ENCODE results near the gene ELANE.

DNA sequence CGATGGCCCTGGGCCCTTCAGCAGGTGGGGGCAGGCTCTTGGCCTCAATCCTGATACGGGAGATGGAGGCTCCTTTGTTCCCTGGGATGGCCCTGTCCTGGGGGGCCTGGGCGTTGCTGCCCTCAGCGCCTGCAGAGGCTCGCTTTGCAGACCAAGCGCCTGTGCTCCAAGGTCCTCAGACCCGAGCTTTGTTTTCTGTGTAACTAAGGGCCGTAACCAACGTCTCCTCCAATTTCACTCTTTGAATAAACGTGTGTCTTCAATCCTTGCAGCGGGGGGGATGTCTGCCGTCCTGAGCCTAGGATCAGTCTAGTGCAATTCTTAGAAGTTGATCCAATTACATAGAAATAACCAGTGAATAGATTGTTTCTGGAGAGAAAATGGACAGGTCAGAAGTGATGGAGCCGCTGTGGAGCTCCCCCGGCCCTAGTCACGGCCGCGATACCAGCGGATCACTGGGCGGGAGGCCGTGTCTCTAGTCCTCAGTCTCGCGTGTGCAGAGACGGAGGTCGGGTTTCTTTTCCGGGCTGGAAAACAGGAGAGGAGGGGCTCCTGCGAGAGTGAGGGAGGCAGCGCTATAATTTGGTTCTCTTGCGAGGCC lies 49.5 kb upstream of the ELANE start:
- TF ChIP-seq POLR2A (IDR thresholded peaks at IDR 0.05): no peak
- TF ChIP-seq, protein P1, sequence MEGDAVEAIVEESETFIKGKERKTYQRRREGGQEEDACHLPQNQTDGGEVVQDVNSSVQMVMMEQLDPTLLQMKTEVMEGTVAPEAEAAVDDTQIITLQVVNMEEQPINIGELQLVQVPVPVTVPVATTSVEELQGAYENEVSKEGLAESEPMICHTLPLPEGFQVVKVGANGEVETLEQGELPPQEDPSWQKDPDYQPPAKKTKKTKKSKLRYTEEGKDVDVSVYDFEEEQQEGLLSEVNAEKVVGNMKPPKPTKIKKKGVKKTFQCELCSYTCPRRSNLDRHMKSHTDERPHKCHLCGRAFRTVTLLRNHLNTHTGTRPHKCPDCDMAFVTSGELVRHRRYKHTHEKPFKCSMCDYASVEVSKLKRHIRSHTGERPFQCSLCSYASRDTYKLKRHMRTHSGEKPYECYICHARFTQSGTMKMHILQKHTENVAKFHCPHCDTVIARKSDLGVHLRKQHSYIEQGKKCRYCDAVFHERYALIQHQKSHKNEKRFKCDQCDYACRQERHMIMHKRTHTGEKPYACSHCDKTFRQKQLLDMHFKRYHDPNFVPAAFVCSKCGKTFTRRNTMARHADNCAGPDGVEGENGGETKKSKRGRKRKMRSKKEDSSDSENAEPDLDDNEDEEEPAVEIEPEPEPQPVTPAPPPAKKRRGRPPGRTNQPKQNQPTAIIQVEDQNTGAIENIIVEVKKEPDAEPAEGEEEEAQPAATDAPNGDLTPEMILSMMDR (IDR thresholded peaks at IDR 0.05): no peak

All from thyroid gland (tissue), 4 donors.